H1 (cell line): ENCODE data around the gene CBL. TPM values are rescaled to one million over a fixed set of nuclear protein-coding genes. Genes with fewer than 3 reads are reported as not detected.

Experiments used
- CHD7 ChIP-seq: fragments of 300-600 bp; sonication (generic); IDR thresholded peaks from 2 replicates; pipeline ENCODE4 v1.7.1; 2012; ENCODE audit warnings: low read length, moderate library complexity, mild to moderate bottlenecking, inconsistent platforms; ENCODE audit not compliant: insufficient replicate concordance
- CTBP2 ChIP-seq: IDR thresholded peaks from 2 replicates; pipeline ENCODE4 v1.7.0; 2011; ENCODE audit warnings: borderline replicate concordance, mild to moderate bottlenecking, moderate library complexity, mixed read lengths, low read length; ENCODE audit not compliant: insufficient read depth, insufficient read length
- HDAC6 ChIP-seq: IDR thresholded peaks from one replicate; pipeline ENCODE4 v1.7.1; 2012; ENCODE audit warnings: low read depth, mild to moderate bottlenecking, inconsistent platforms, low read length, moderate library complexity
- JUN ChIP-seq: IDR thresholded peaks from 2 replicates; pipeline ENCODE4 v1.6.1; 2011; ENCODE audit warnings: low read depth, mild to moderate bottlenecking, improper control_type of control experiment, low read length
- RNF2 ChIP-seq: fragments of 200-900, 300-1000 bp; sonication (generic); IDR thresholded peaks from 2 replicates; pipeline ENCODE4 v1.7.1; 2016; ENCODE audit warnings: borderline replicate concordance, low read depth, mild to moderate bottlenecking, antibody characterized with exemption, low read length; ENCODE audit not compliant: poor library complexity, severe bottlenecking; ENCODE audit errors: missing control alignments
- TEAD4 ChIP-seq: IDR thresholded peaks from 2 replicates; pipeline ENCODE4 v1.6.1; 2012; ENCODE audit warnings: low read depth, low read length, inconsistent platforms, mixed read lengths
- YY1 ChIP-seq: IDR thresholded peaks from 2 replicates; pipeline ENCODE4 v1.6.1; 2011; ENCODE audit warnings: low read depth, mild to moderate bottlenecking, low read length
- polyA plus RNA-seq, 7 experiments: library from polyadenylated mRNA; depleted of rRNA in 3 of 7; stranded (reverse) in 5 of 7; unstranded in 2 of 7; fragments of >200 nt in 5 of 7; fragments of 200-250 nt in 2 of 7; gene quantifications; 1 replicate in 5 of 7; 2 replicates in 1 of 7; 4 replicates in 1 of 7; pipeline versions ENCODE4 v1.2.1 to v1.2.3, GENCODE V29; 2011 to 2013; ENCODE audit warnings: missing spikeins in 2 of 7, mixed read lengths in 2 of 7
- total RNA-seq: library from RNA; stranded (reverse); fragmentation: NEBNext Ultra II Directional; extraction: Animal tissue kit (Norgen Biotek cat#: 25700); gene quantifications from 2 replicates; pipeline ENCODE4 v1.2.1, GENCODE V29; 2021
- TF ChIP-seq, protein P1 (sequence below): IDR thresholded peaks from 2 replicates; pipeline ENCODE4 v1.6.1; 2012; ENCODE audit warnings: low read length, inconsistent platforms

The CBL gene
- total and polyA plus RNA-seq, 2 of the 8 experiments (the other 6 are each of a cell fraction or from before 2014, with no cell fraction given), result 23.1 to 57.8 TPM

DNA sequence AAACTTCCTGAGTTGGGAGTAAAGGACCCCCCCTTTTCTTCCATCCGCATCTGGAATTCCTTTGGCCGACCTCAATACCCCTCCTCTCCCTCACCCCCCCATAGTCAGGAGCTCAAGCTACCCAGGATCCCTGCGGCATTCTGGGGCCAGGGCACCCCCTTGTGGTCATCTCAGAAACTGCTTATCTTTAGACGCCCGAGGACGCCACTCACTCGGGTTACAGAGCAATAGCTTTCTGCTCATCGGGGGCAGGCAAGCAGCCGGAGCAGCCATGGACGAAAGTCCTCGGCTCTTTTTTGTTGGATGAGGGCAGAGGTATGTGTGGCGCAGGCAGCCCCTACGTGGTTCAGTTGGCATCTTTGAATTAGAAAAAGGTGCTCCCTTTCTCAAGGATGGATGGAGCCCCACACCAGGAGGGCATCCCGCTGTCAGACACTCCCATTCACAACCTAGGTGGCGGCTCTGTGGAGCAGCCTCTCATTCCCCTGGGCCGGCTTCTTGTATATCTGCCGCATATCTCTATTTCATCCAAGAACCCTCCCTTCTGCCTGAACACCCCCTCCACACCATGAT is 132.3 kb downstream of the CBL start (continued):
- TF ChIP-seq CHD7, result no peak
- TF ChIP-seq, protein P1, sequence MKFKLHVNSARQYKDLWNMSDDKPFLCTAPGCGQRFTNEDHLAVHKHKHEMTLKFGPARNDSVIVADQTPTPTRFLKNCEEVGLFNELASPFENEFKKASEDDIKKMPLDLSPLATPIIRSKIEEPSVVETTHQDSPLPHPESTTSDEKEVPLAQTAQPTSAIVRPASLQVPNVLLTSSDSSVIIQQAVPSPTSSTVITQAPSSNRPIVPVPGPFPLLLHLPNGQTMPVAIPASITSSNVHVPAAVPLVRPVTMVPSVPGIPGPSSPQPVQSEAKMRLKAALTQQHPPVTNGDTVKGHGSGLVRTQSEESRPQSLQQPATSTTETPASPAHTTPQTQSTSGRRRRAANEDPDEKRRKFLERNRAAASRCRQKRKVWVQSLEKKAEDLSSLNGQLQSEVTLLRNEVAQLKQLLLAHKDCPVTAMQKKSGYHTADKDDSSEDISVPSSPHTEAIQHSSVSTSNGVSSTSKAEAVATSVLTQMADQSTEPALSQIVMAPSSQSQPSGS, result 0 out of 2 replicates have a peak, but pooled peaks have one; percentile 13
- peak; percentile 31; the same call in 1 of the 2 replicates for TF ChIP-seq YY1
- TF ChIP-seq JUN, result no peak
- no peak for TF ChIP-seq CTBP2
- no peak for TF ChIP-seq RNF2
- no peak for TF ChIP-seq HDAC6
- peak; percentile 66 for TF ChIP-seq TEAD4
